Stimulated activated CD4-positive, alpha-beta T cell treated with anti-CD3 and anti-CD28 coated beads, Interleukin-1b, Interleukin-23, amount 100 ng/mL, for 24 hours (primary cell): ENCODE results near the gene NADK.
"Not testable (repeated sequence)": the region's sequence is repeated elsewhere in the genome, so short reads cannot be mapped to it uniquely, and the experiment has no call there.

Experiments used
- DNase-seq, 4 experiments: peaks; one replicate each; pipeline ENCODE4 v3.0.0-alpha.2; 2020; ENCODE audit warnings: low read depth in 4 of 4, low spot score in 1 of 4

Gene NADK

GRCh38 chr1:1748686-1749321 is 29.5 kb downstream of the NADK start:
- no peak for DNase-seq

- not testable (repeated sequence) for DNase-seq
Measured at GRCh38 chr1:1746566-1746909, 31.7 kb downstream of the NADK start.

GRCh38 chr1:1745651-1746565 is 32.4 kb downstream of the NADK start:
- peak; percentile 37 to 91 (median 80) for DNase-seq

GRCh38 chr1:1742529-1742928 is 35.7 kb downstream of the NADK start:
- DNase-seq: not testable (repeated sequence)

DNA sequence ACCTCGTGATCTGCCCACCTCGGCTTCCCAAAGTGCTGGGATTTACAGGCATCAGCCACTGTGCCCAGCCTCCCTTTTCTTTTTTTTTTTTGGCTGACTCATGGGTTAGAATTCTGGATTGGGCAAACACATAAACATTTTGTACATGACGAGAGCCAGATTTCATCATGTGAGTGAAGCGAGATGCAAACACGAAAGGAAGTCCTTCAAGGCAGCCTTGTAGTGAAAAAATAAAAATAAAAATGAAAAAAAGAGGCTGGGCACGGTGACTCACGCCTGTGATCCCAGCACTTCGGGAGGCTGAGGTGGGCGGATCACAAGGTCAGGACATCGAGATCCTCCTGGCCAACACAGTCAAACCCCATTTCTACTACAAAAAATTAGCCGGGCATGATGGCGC is 37.3 kb downstream of the NADK start:
- DNase-seq: not testable (repeated sequence)

GRCh38 chr1:1738799-1739337 is 39.4 kb downstream of the NADK start:
- not testable (repeated sequence) for DNase-seq

GRCh38 chr1:1737675-1738590 is 40.3 kb downstream of the NADK start:
- DNase-seq: not testable (repeated sequence)

GRCh38 chr1:1732381-1732780 is 45.9 kb downstream of the NADK start:
- no peak for DNase-seq

GRCh38 chr1:1730870-1731269 is 47.4 kb downstream of the NADK start:
- DNase-seq: no peak

DNA sequence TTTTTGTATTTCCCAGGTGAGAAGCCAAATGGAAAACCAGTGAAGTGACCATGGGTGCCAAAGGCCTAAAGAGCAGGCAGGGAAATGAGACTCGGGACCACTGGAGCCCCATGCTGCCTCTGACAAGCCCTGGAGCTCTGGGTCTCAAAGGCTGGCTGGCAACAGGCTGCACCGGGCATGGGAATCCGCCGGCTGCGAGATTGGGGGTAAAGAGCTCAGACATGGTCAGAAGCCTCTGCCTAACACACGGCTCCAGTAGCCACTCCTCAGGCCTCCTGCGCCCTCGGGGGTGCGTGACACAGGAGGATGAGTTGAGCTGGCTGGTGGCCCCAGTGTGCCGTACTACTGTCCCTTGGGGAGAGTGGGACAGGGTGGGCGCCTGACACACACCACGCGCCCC is 48.0 kb downstream of the NADK start:
- not testable (repeated sequence) for DNase-seq

- DNase-seq: not testable (repeated sequence)
Measured at GRCh38 chr1:1729116-1729816, 49.0 kb downstream of the NADK start.

DNA sequence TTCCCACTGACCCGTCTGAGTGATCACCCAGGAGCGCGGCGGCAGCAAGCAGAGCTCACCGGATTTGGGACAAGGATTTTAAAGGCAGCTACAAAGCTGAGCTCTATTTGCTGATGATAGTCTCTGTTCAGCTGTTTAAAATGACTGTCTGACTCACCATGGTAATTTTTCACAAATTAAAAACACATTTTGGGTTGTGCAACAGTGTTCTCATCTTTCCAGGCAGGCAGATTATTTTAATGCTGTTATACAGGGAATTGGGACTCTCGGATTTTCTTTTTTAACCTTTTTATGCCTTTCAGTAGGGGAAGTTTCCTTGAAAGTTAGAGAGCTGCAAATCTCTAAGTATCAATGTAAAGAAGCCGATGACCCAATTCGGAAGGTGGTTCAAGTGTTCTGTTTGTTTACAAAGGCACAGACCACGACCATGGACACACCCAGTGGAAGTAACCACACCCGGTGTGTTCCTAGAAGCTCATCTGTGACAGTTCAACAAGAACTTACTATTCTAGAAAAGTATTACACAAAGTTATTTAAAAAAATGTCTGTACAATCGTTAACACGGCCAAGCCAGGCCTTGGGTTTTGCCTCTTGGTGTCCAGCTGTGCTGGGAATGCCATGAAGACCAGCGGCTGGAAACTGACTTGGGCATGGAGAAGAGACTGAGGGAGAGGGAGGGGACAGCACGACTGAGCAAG is 49.8 kb downstream of the NADK start:
- DNase-seq: not testable (repeated sequence)

DNA sequence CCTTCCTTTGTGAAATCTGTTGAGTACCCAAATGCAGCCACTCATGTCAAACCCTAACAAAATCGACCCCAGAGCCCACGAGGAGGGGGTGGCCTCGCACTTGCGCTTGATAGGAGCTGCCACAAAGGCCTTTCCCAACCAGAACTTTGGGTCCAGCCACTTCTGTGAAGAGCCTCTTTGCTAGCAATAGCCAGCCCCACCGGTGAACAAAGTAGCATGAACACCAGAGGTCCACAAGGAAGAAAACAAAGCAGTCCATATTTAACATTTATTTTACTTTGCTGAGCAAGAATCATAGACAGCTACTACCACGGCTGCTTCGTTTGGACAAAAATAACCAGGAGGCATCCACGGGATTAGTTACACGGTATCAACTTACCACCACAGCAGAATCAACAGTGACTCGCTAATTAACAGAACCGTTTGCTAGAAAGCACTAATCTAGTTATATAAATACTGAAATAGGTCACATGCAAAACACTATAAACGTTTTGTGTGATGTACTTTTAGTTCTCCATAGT is 51.1 kb downstream of the NADK start:
- not testable (repeated sequence) for DNase-seq

- not testable (repeated sequence) for DNase-seq
Measured at GRCh38 chr1:1726088-1726487, 52.2 kb downstream of the NADK start.

GRCh38 chr1:1724035-1724864 is 54.0 kb downstream of the NADK start, which contains the start of gene CDK11A:
Gene CDK11A (minus strand): TSS chr1:1724357. CDS start chr1:1722818, 1,539 bp downstream.
- peak; percentile 69 to 99 (median 96) for DNase-seq

- no peak for DNase-seq
Measured at GRCh38 chr1:1721201-1721600, 57.1 kb downstream of the NADK start.

- not testable (repeated sequence) for DNase-seq
Measured at GRCh38 chr1:1715109-1715883, 63.0 kb downstream of the NADK start.

DNA sequence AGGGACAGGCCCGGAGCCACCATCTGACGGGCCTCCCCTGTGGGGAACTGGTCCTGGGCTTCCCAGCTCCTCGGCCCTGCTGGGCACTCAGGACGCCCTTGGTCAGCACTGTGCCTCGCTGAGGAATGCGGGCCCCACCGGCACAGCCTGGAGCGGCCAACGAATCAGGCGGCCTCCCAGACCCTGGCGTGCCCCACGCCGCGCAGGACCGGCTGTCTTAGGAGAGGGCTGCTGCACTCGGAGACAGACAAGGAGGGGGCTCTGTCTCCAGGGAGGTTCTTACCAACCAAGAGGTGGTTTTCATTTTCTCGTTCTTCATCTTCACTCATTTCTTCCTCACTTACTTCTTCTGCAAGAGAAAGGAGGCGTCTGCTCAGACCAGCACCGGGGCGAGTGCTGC is 70.4 kb downstream of the NADK start:
- not testable (repeated sequence) for DNase-seq
